ENCODE results near the gene A2ML1. TPM values are rescaled to one million over a fixed set of nuclear protein-coding genes. Genes with fewer than 3 reads are reported as not detected.
"Not testable (repeated sequence)": the region's sequence is repeated elsewhere in the genome, so short reads cannot be mapped to it uniquely, and the experiment has no call there.

Gene A2ML1
- total and polyA plus RNA-seq, 12 donors, result 0.13 to 0.20 TPM; not detected in 10

- Histone ChIP-seq H3K4me1 (peaks cover 0 to 42% (median 22%) of the 10 kb centered on the region in 9 donors), H3K27me3 (no peaks in the 10 kb centered on the region), H3K4me3 (peak overlapping the region in 2 of 10 donors; percentile 67 to 88), H3K9me3 (no peaks in the 10 kb centered on the region), H3K36me3 (peaks cover 0 to 36% (median 15%) of the 10 kb centered on the region in 9 donors), H3K27ac (no peak overlapping the region)
- TF ChIP-seq CTCF (IDR thresholded peaks at IDR 0.05), result no peak
- no peak for DNase-seq
- ATAC-seq, result no peak
- intact Hi-C loops (cut with DNase I), result no loop called here
Observed at GRCh38 chr12:8916154-8916553, 93.7 kb downstream of the A2ML1 start.

GRCh38 chr12:8917031-8917430, 94.6 kb downstream of the A2ML1 start:
- Histone ChIP-seq H3K27me3 (no peaks in the 10 kb centered on the region), H3K9me3 (no peaks in the 10 kb centered on the region), H3K27ac (no peak overlapping the region), H3K4me3 (no peak overlapping the region), H3K36me3 (peaks cover 0 to 45% (median 23%) of the 10 kb centered on the region in 9 donors), H3K4me1 (peaks cover 0 to 40% (median 21%) of the 10 kb centered on the region in 9 donors)
- WGBS, 2 donors, result 85% methylated on average over 3 of the region's 3 CpGs
- intact Hi-C loops (cut with DNase I), result no loop called here
- no peak for TF ChIP-seq CTCF (IDR thresholded peaks at IDR 0.05)
- DNase-seq (no peak), ATAC-seq (no peak)

GRCh38 chr12:8917751-8918150, 95.3 kb downstream of the A2ML1 start:
- Histone ChIP-seq H3K27me3 (no peaks in the 10 kb centered on the region), H3K36me3 (peaks cover 0 to 52% (median 30%) of the 10 kb centered on the region in 9 donors), H3K4me3 (no peak overlapping the region), H3K9me3 (no peaks in the 10 kb centered on the region), H3K4me1 (peaks cover 0 to 32% (median 19%) of the 10 kb centered on the region in 9 donors), H3K27ac (no peak overlapping the region)
- TF ChIP-seq CTCF (IDR thresholded peaks at IDR 0.05), result no peak
- WGBS, 2 donors, result 51 to 54% methylated on average over 1 of the region's 1 CpG
- ATAC-seq (no peak), DNase-seq (no peak)
- intact Hi-C loops (cut with DNase I), result no loop called here

- WGBS, 2 donors, result 84 to 97% methylated on average over 4 of the region's 4 CpGs
- ATAC-seq; intact Hi-C loops (cut with DNase I); H3K27me3 ChIP-seq; H3K4me3 ChIP-seq; H3K27ac ChIP-seq; H3K9me3 ChIP-seq; DNase-seq: not testable (repeated sequence)
- Histone ChIP-seq H3K4me1 (peaks cover 0 to 22% (median 13%) of the 10 kb centered on the region in 9 donors), H3K36me3 (peaks cover 0 to 69% (median 32%) of the 10 kb centered on the region in 9 donors)
Observed at GRCh38 chr12:8919643-8920042, 97.2 kb downstream of the A2ML1 start.

- Histone ChIP-seq H3K27me3 (no peaks in the 10 kb centered on the region), H3K27ac (no peak overlapping the region), H3K4me1 (no peaks in the 10 kb centered on the region), H3K9me3 (no peaks in the 10 kb centered on the region), H3K4me3 (no peak overlapping the region), H3K36me3 (peaks cover 0 to 88% (median 32%) of the 10 kb centered on the region in 9 donors)
- TF ChIP-seq CTCF (IDR thresholded peaks at IDR 0.05), result no peak
- intact Hi-C loops (cut with DNase I), result no loop called here
- no peak for DNase-seq
- no peak for ATAC-seq
- 95% methylated on average over 5 of the region's 5 CpGs for WGBS, 2 donors
Observed at GRCh38 chr12:8922544-8922943, 100.1 kb downstream of the A2ML1 start.

Other genes starting within 250 kb of the A2ML1 start
- not detected for gene AICDA, start 209.8 kb upstream of the A2ML1 start, total RNA-seq
- under 1 TPM; 0.03 to 0.22 TPM for gene AICDA, start 209.8 kb upstream of the A2ML1 start, polyA plus RNA-seq
- 10 to 100 TPM; 12.3 to 53.0 (median 22.7) TPM for gene MFAP5, start 159.8 kb upstream of the A2ML1 start, total RNA-seq
- gene MFAP5, start 159.8 kb upstream of the A2ML1 start, polyA plus RNA-seq, result 10 to 100 TPM; 25.8 to 31.8 TPM
- 10 to 100 TPM; 10.5 to 16.4 (median 12.6) TPM for gene RIMKLB, start 124.6 kb upstream of the A2ML1 start, total RNA-seq
- gene RIMKLB, start 124.6 kb upstream of the A2ML1 start, polyA plus RNA-seq, result 10 to 100 TPM in 1 of 2 donors, 1 to 10 TPM in 1; 7.2 to 65.9 TPM
- 10 to 100 TPM; 18.7 to 33.6 (median 23.7) TPM for gene PHC1, start 91.9 kb downstream of the A2ML1 start, total RNA-seq
- 10 to 100 TPM; 15.4 to 24.7 TPM for gene PHC1, start 91.9 kb downstream of the A2ML1 start, polyA plus RNA-seq
- 100 to 1,000 TPM in 7 of 10 donors, 10 to 100 TPM in 3; 85.5 to 133 (median 104) TPM for gene M6PR, start 127.0 kb downstream of the A2ML1 start, total RNA-seq
- 10 to 100 TPM; 67.1 to 68.7 TPM for gene M6PR, start 127.0 kb downstream of the A2ML1 start, polyA plus RNA-seq
- 1 to 10 TPM; 1.7 to 9.2 (median 4.2) TPM for gene KLRG1, start 166.9 kb downstream of the A2ML1 start, total RNA-seq
- gene KLRG1, start 166.9 kb downstream of the A2ML1 start, polyA plus RNA-seq, result 1 to 10 TPM; 1.8 to 3.3 TPM

All from heart right ventricle (tissue), 16 donors.